ENCODE results near the gene FSCN2.

- TF ChIP-seq POLR2AphosphoS5 (IDR thresholded peaks at IDR 0.05; ENCODE audit: low read depth, low read length) (no peak; the same call in 1 of the 2 replicates), CTCF (IDR thresholded peaks at IDR 0.05) (no peak), SIN3A (IDR thresholded peaks at IDR 0.05; ENCODE audit: borderline replicate concordance, insufficient read depth, low read depth, low read length) (peak; percentile 11; the same call in 1 of the 2 replicates), TCF7L2 (IDR thresholded peaks at IDR 0.05; ENCODE audit: low read depth, low read length) (no peak)
- TF ChIP-seq, protein P1, sequence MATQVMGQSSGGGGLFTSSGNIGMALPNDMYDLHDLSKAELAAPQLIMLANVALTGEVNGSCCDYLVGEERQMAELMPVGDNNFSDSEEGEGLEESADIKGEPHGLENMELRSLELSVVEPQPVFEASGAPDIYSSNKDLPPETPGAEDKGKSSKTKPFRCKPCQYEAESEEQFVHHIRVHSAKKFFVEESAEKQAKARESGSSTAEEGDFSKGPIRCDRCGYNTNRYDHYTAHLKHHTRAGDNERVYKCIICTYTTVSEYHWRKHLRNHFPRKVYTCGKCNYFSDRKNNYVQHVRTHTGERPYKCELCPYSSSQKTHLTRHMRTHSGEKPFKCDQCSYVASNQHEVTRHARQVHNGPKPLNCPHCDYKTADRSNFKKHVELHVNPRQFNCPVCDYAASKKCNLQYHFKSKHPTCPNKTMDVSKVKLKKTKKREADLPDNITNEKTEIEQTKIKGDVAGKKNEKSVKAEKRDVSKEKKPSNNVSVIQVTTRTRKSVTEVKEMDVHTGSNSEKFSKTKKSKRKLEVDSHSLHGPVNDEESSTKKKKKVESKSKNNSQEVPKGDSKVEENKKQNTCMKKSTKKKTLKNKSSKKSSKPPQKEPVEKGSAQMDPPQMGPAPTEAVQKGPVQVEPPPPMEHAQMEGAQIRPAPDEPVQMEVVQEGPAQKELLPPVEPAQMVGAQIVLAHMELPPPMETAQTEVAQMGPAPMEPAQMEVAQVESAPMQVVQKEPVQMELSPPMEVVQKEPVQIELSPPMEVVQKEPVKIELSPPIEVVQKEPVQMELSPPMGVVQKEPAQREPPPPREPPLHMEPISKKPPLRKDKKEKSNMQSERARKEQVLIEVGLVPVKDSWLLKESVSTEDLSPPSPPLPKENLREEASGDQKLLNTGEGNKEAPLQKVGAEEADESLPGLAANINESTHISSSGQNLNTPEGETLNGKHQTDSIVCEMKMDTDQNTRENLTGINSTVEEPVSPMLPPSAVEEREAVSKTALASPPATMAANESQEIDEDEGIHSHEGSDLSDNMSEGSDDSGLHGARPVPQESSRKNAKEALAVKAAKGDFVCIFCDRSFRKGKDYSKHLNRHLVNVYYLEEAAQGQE (IDR thresholded peaks at IDR 0.05; ENCODE audit: insufficient read depth in 1 of 2, low read depth in 2 of 2, low read length in 1 of 2) = no peak
Measured at GRCh38 chr17:81488276-81488860, 39.8 kb upstream of the FSCN2 start.

All from Panc1 (cell line).